Measurements from ENCODE around the gene BATF2. TPM values are rescaled to one million over a fixed set of nuclear protein-coding genes. Genes with fewer than 3 reads are reported as not detected.
A peak's percentile ranks its signal among the peaks of the same experiment; 100 is the strongest.
"Not testable (repeated sequence)": the region's sequence is repeated elsewhere in the genome, so short reads cannot be mapped to it uniquely, and the experiment has no call there.

Gene BATF2
- total RNA-seq, 4 donors from 2014 or later = 5.0 to 12.0 (median 11.2) TPM

GRCh38 chr11:65032216-65032615, 35.4 kb upstream of the BATF2 start:
- TF ChIP-seq CTCF (IDR thresholded peaks at IDR 0.05) (no peak), POLR2A (IDR thresholded peaks at IDR 0.05) (no peak)
- Histone ChIP-seq H3K4me3 (no peak overlapping the region), H3K36me3 (peaks cover 0 to 58% (median 0%) of the 10 kb centered on the region in 3 donors), H3K27ac (no peak overlapping the region), H3K27me3 (no peaks in the 10 kb centered on the region), H3K9me3 (no peaks in the 10 kb centered on the region), H3K4me1 (peaks cover 0 to 18% (median 4%) of the 10 kb centered on the region in 4 donors)
- no peak for DNase-seq

- Histone ChIP-seq H3K36me3 (peaks cover 0 to 12% (median 0%) of the 10 kb centered on the region in 3 donors), H3K27me3 (no peaks in the 10 kb centered on the region), H3K27ac (peak within 1 kb of the TSS; percentile 78 to 94 (median 88)), H3K9me3 (no peaks in the 10 kb centered on the region), H3K4me3 (peak within 1 kb of the TSS; percentile 46 to 67 (median 58)), H3K4me1 (peaks cover 0 to 18% (median 4%) of the 10 kb centered on the region in 4 donors)
- DNase-seq = peak; percentile 94 to 97 (median 95)
- peak; percentile 55 to 92 (median 78) for TF ChIP-seq CTCF (IDR thresholded peaks at IDR 0.05)
- TF ChIP-seq POLR2A (IDR thresholded peaks at IDR 0.05) = peak; percentile 66 to 78
These were observed 30.7 kb upstream of the BATF2 start, which contains the start of gene SNX15 for GRCh38 chr11:65027213-65028067. TSS of gene SNX15 (plus strand) at chr11:65027439. CDS start at chr11:65027538, 99 bp downstream.

GRCh38 chr11:65026810-65027209, 30.0 kb upstream of the BATF2 start:
- Histone ChIP-seq H3K27me3 (no peaks in the 10 kb centered on the region), H3K27ac (peak overlapping the region; percentile 78 to 94 (median 88)), H3K4me3 (peak overlapping the region; percentile 46 to 67 (median 58)), H3K36me3 (peaks cover 0 to 6% (median 0%) of the 10 kb centered on the region in 3 donors), H3K9me3 (no peaks in the 10 kb centered on the region), H3K4me1 (peaks cover 0 to 18% (median 4%) of the 10 kb centered on the region in 4 donors)
- no peak for DNase-seq
- TF ChIP-seq CTCF (IDR thresholded peaks at IDR 0.05) (no peak), POLR2A (IDR thresholded peaks at IDR 0.05) (no peak)

- not testable (repeated sequence) for H3K4me3 ChIP-seq, H3K4me1 ChIP-seq, H3K9me3 ChIP-seq, H3K27me3 ChIP-seq, H3K27ac ChIP-seq, DNase-seq
- peaks cover 0 to 15% (median 0%) of the 10 kb centered on the region in 3 donors for H3K36me3 ChIP-seq
These were observed 26.7 kb upstream of the BATF2 start for GRCh38 chr11:65023502-65023901.

GRCh38 chr11:65021509-65021908, 24.7 kb upstream of the BATF2 start:
- no peaks in the 10 kb centered on the region for H3K27me3 ChIP-seq
- DNase-seq = no peak
- H3K36me3 ChIP-seq = peaks cover 0 to 24% (median 0%) of the 10 kb centered on the region in 3 donors
- TF ChIP-seq CTCF (IDR thresholded peaks at IDR 0.05) (no peak), POLR2A (IDR thresholded peaks at IDR 0.05) (no peak)
- no peak overlapping the region for H3K27ac ChIP-seq
- H3K4me3 ChIP-seq = no peak overlapping the region
- no peaks in the 10 kb centered on the region for H3K9me3 ChIP-seq
- peaks cover 0 to 3% (median 0%) of the 10 kb centered on the region in 4 donors for H3K4me1 ChIP-seq

- peaks cover 0 to 24% (median 0%) of the 10 kb centered on the region in 3 donors for H3K36me3 ChIP-seq
These were observed 24.2 kb upstream of the BATF2 start for GRCh38 chr11:65021003-65021402.

More at GRCh38 chr11:65021003-65021402, 24.2 kb upstream of the BATF2 start:
- peaks cover 0 to 4% (median 0%) of the 10 kb centered on the region in 4 donors for H3K4me1 ChIP-seq
- H3K27me3 ChIP-seq = no peaks in the 10 kb centered on the region
- H3K27ac ChIP-seq = no peak overlapping the region
- DNase-seq = no peak
- TF ChIP-seq CTCF (IDR thresholded peaks at IDR 0.05) (no peak), POLR2A (IDR thresholded peaks at IDR 0.05) (no peak)
- H3K9me3 ChIP-seq = no peaks in the 10 kb centered on the region
- H3K4me3 ChIP-seq = no peak overlapping the region

All from Peyer's patch (tissue), 4 donors.